NCI-H446 (cell line): ENCODE measurements around the gene PDE4A.
"Not testable (repeated sequence)": the region's sequence is repeated elsewhere in the genome, so short reads cannot be mapped to it uniquely, and the experiment has no call there.

Experiments used
- DNase-seq, 2 experiments: peaks; one replicate each; lab custom pipeline; 2025; lab: John Stamatoyannopoulos, UW

Gene PDE4A

GRCh38 chr19:10462042-10462441 is 41.7 kb downstream of the PDE4A start:
- DNase-seq, result not testable (repeated sequence)

GRCh38 chr19:10462557-10462956 is 42.2 kb downstream of the PDE4A start:
- DNase-seq, result no peak

- DNase-seq, result no peak
Observed at GRCh38 chr19:10464456-10464855, 44.1 kb downstream of the PDE4A start.

GRCh38 chr19:10467104-10467706 is 46.9 kb downstream of the PDE4A start:
- no peak for DNase-seq

GRCh38 chr19:10468133-10468532 is 47.8 kb downstream of the PDE4A start:
- DNase-seq, result no peak

- DNase-seq, result peak in 1 of 2 experiments; percentile 48
Observed at GRCh38 chr19:10471909-10472308, 51.6 kb downstream of the PDE4A start.

GRCh38 chr19:10473192-10473591 is 52.9 kb downstream of the PDE4A start:
- no peak for DNase-seq

- DNase-seq, result no peak
Observed at GRCh38 chr19:10474962-10475451, 54.7 kb downstream of the PDE4A start.

- no peak for DNase-seq
Observed at GRCh38 chr19:10478476-10478875, 58.1 kb downstream of the PDE4A start.

GRCh38 chr19:10478903-10479384 is 58.6 kb downstream of the PDE4A start:
- peak; percentile 39 to 81 for DNase-seq

- no peak for DNase-seq
Observed at GRCh38 chr19:10486551-10486950, 66.2 kb downstream of the PDE4A start.

GRCh38 chr19:10491472-10492047 is 71.2 kb downstream of the PDE4A start:
- no peak for DNase-seq

GRCh38 chr19:10497371-10497770 is 77.0 kb downstream of the PDE4A start:
- no peak for DNase-seq

GRCh38 chr19:10499550-10500246 is 79.4 kb downstream of the PDE4A start:
- DNase-seq, result no peak

GRCh38 chr19:10500247-10500592 is 79.9 kb downstream of the PDE4A start:
- DNase-seq, result no peak

- peak; percentile 79 to 86 for DNase-seq
Observed at GRCh38 chr19:10501971-10502523, 81.7 kb downstream of the PDE4A start.

GRCh38 chr19:10502524-10503001 is 82.2 kb downstream of the PDE4A start:
- DNase-seq, result peak; percentile 86 to 98

- DNase-seq, result peak in 1 of 2 experiments; percentile 58
Observed at GRCh38 chr19:10503002-10503789, 82.9 kb downstream of the PDE4A start, which contains the start of gene KEAP1. KEAP1 (minus strand) TSS chr19:10503356; CDS start chr19:10500033, 3,323 bp downstream.

GRCh38 chr19:10505583-10506229 is 85.4 kb downstream of the PDE4A start:
- DNase-seq, result peak in 1 of 2 experiments; percentile 41

- no peak for DNase-seq
Observed at GRCh38 chr19:10508036-10508435, 87.7 kb downstream of the PDE4A start.

- no peak for DNase-seq
Observed at GRCh38 chr19:10508707-10509106, 88.4 kb downstream of the PDE4A start.
